GM12878 (cell line): ENCODE results near the gene CNTNAP2. TPM values are rescaled to one million over a fixed set of nuclear protein-coding genes. Genes with fewer than 3 reads are reported as not detected.

Experiments
- ATAC-seq: fragments of 200-7000 bp; cut with Tn5 transposase; 3 replicates; pipeline ENCODE4 v1.9.1; 2020; ENCODE audit warnings: mild to moderate bottlenecking, moderate library complexity
- BruUV-seq: library from RNA; stranded (reverse); fragments of 400-500 nt; replicated peaks from 2 replicates; lab custom pipeline; 2021; lab: Mats Ljungman, UMichigan
- CTCF ChIA-PET: fragments of 300-600 bp; sonication (Branson Sonifier 250); formaldehyde crosslinking; extraction: SDS; loops from one replicate; lab custom pipeline; 2021; ENCODE audit warnings: inconsistent platforms; lab: Yijun Ruan, JAX
- POLR2A ChIA-PET: fragments of 350-600 bp; formaldehyde crosslinking; extraction: SDS; loops from one replicate; lab custom pipeline; 2021; ENCODE audit warnings: inconsistent platforms; lab: Charles Lee
- RAD21 ChIA-PET: fragments of 300-600 bp; sonication (Branson Sonifier 250); formaldehyde crosslinking; loops from one replicate; lab custom pipeline; 2023; ENCODE audit warnings: antibody characterized with exemption; ENCODE audit not compliant: unreplicated experiment; lab: Charles Lee
- SMC1A ChIA-PET: fragments of 300-600 bp; sonication (Branson Sonifier 250); formaldehyde crosslinking; loops from one replicate; lab custom pipeline; 2023; ENCODE audit not compliant: unreplicated experiment, uncharacterized antibody; lab: Charles Lee
- DNase-seq: peaks from one replicate; pipeline ENCODE4 v3.0.0-alpha.2; 2011; ENCODE audit warnings: low read depth, low spot score
- FAIRE-seq: peaks from 3 replicates; lab custom pipeline; 2011; peaks lifted over from hg19 to GRCh38; lab: Jason Lieb, UNC
- H2AFZ ChIP-seq: 2 replicates; pipeline ENCODE4 v1.6.0; 2011; ENCODE audit warnings: low read depth, low read length, control low read depth; ENCODE audit not compliant: control insufficient read depth
- H3K27ac ChIP-seq: 2 replicates; pipeline ENCODE4 v1.5.1; 2011; ENCODE audit warnings: control low read depth; ENCODE audit not compliant: control insufficient read depth, insufficient read depth
- H3K27me3 ChIP-seq, 2 experiments: replicated peaks in 1 of 2; 2 replicates each; pipeline versions ENCODE4 v1.6.0 to v1.6.1; 2011; ENCODE audit warnings: low read length in 1 of 2; ENCODE audit not compliant: control insufficient read depth in 2 of 2, insufficient read depth in 2 of 2
- H3K36me3 ChIP-seq, 2 experiments: 2 replicates each; pipeline ENCODE4 v1.5.1; 2011; ENCODE audit warnings: low read length in 1 of 2; ENCODE audit not compliant: control insufficient read depth in 2 of 2, insufficient read depth in 2 of 2
- H3K4me1 ChIP-seq: 2 replicates; pipeline ENCODE4 v1.6.1; 2011; ENCODE audit warnings: mild to moderate bottlenecking, low read length, moderate library complexity, mixed read lengths; ENCODE audit not compliant: control insufficient read depth, insufficient read depth
- H3K4me2 ChIP-seq: 2 replicates; pipeline ENCODE4 v1.6.0; 2011; ENCODE audit warnings: control low read depth; ENCODE audit not compliant: control insufficient read depth, insufficient read depth
- H3K4me3 ChIP-seq: fragments of 200-600 bp; sonication (generic); 2 replicates; pipeline ENCODE4 v1.5.1; 2016
- H3K79me2 ChIP-seq: 2 replicates; pipeline ENCODE4 v1.6.0; 2011; ENCODE audit warnings: low read length; ENCODE audit not compliant: control insufficient read depth, insufficient read depth
- H3K9ac ChIP-seq: 2 replicates; pipeline ENCODE4 v1.8.0; 2011; ENCODE audit warnings: low read length, control low read depth, mixed read lengths; ENCODE audit not compliant: control insufficient read depth, insufficient read depth
- H3K9me3 ChIP-seq: replicated peaks from 3 replicates; pipeline ENCODE4 v1.5.1; 2011; ENCODE audit warnings: mild to moderate bottlenecking, low read length; ENCODE audit not compliant: control insufficient read depth, insufficient read depth
- H4K20me1 ChIP-seq: 2 replicates; pipeline ENCODE4 v1.6.0; 2011; ENCODE audit not compliant: control insufficient read depth, insufficient read depth
- EED ChIP-seq: sonication (generic); IDR thresholded peaks from 2 replicates; pipeline ENCODE4 v1.6.1; 2016; ENCODE audit warnings: antibody characterized with exemption, low read depth
- RCOR1 ChIP-seq: conservative IDR thresholded peaks from 2 replicates; pipeline ENCODE4 v1.6.1; 2012; ENCODE audit warnings: low read depth, low read length, improper control_type of control experiment
- ZZZ3 ChIP-seq: IDR thresholded peaks from 2 replicates; pipeline ENCODE4 v1.6.1; 2011; ENCODE audit warnings: low read depth; ENCODE audit not compliant: control insufficient read depth, insufficient read length
- WGBS: methylation state at CpG from one replicate; pipeline ENCODE4 v1.1.6; 2016; ENCODE audit warnings: low lambda C conversion rate; ENCODE audit not compliant: insufficient replicate concordance, insufficient coverage; ENCODE audit errors: missing lambda C conversion rate; 5-methylcytosine and 5-hydroxymethylcytosine counted together
- in situ Hi-C: fragments of 300-500 bp; cut with MboI; formaldehyde crosslinking; loops from 9 replicates; pipeline ENCODE4 v1.14.3; 2018; ENCODE audit warnings: mixed read lengths
- intact Hi-C: fragments of 100-400 bp; cut with micrococcal nuclease; formaldehyde crosslinking; loops from one replicate; pipeline ENCODE4 v1.14.2; 2022; ENCODE audit not compliant: unreplicated experiment
- polyA plus RNA-seq, 11 experiments: library from polyadenylated mRNA; depleted of rRNA in 4 of 11; unstranded in 6 of 11; stranded (reverse) in 5 of 11; fragments of >200 nt; fragmentation: Nextera tagmentation in 4 of 11; fragmentation: Illumina TruSeq in 1 of 11; extraction: Ambion mirVana in 4 of 11; extraction: Trizol in 1 of 11; gene quantifications; 1 replicate in 1 of 11; 2 replicates in 10 of 11; pipeline versions ENCODE4 v1.2.1 to v1.2.3, GENCODE V29; 2011 to 2016; ENCODE audit warnings: inconsistent platforms in 2 of 11, missing spikeins in 2 of 11, low read depth in 1 of 11
- total RNA-seq, 4 experiments: library from RNA; depleted of rRNA in 3 of 4; stranded (reverse); fragments of >200 nt in 3 of 4; fragmentation: Illumina TruSeq in 1 of 4; extraction: Trizol in 1 of 4; gene quantifications; 2 replicates each; pipeline versions ENCODE4 v1.2.1 to v1.2.3, GENCODE V29; 2013 to 2021
- TF ChIP-seq, protein P1 (sequence below): IDR thresholded peaks from 2 replicates; pipeline ENCODE4 v1.6.1; 2012; ENCODE audit warnings: low read depth, low read length, improper control_type of control experiment
- TF ChIP-seq, protein P2 (sequence below): fragments of 450-650 bp; IDR thresholded peaks from 2 replicates; pipeline ENCODE4 v1.6.1; 2017; ENCODE audit warnings: mild to moderate bottlenecking, low read depth, inconsistent platforms; ENCODE audit not compliant: poor library complexity, severe bottlenecking
- TF ChIP-seq, protein P3 (sequence below): fragments of 450-650 bp; IDR thresholded peaks from 2 replicates; pipeline ENCODE4 v1.6.1; 2017; ENCODE audit warnings: mild to moderate bottlenecking, moderate library complexity

CNTNAP2 gene
- total and polyA plus RNA-seq, 10 of the 15 experiments (the other 5 are each of a cell fraction or from before 2014, with no cell fraction given) = 0.03 to 0.08 (median 0.03) TPM; not detected in 7

DNA sequence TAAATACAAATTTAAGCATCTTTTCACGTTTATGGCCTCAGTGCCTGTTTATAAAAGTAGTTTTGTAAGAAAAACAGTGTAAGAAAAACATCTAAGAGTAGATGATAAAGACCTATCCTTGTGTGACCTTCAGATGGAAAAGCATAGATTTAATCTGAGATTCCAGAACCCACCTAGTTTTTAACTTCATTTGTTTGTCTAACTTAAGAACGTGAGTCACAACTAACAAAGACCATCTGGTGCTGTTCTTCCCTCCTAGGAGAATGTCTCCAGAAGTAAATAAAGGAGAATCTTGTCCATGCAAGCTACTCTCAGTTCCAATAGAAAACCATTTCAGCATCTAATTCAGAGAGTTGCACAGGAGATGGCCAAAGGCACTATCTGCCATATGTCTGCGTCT lies 2208.6 kb downstream of the CNTNAP2 start (continued):
- TF ChIP-seq, protein P1, sequence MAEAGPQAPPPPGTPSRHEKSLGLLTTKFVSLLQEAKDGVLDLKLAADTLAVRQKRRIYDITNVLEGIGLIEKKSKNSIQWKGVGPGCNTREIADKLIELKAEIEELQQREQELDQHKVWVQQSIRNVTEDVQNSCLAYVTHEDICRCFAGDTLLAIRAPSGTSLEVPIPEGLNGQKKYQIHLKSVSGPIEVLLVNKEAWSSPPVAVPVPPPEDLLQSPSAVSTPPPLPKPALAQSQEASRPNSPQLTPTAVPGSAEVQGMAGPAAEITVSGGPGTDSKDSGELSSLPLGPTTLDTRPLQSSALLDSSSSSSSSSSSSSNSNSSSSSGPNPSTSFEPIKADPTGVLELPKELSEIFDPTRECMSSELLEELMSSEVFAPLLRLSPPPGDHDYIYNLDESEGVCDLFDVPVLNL = no peak
- TF ChIP-seq ZZZ3 = no peak
- TF ChIP-seq, protein P2, sequence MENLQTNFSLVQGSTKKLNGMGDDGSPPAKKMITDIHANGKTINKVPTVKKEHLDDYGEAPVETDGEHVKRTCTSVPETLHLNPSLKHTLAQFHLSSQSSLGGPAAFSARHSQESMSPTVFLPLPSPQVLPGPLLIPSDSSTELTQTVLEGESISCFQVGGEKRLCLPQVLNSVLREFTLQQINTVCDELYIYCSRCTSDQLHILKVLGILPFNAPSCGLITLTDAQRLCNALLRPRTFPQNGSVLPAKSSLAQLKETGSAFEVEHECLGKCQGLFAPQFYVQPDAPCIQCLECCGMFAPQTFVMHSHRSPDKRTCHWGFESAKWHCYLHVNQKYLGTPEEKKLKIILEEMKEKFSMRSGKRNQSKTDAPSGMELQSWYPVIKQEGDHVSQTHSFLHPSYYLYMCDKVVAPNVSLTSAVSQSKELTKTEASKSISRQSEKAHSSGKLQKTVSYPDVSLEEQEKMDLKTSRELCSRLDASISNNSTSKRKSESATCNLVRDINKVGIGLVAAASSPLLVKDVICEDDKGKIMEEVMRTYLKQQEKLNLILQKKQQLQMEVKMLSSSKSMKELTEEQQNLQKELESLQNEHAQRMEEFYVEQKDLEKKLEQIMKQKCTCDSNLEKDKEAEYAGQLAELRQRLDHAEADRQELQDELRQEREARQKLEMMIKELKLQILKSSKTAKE = no peak
- TF ChIP-seq, protein P3, sequence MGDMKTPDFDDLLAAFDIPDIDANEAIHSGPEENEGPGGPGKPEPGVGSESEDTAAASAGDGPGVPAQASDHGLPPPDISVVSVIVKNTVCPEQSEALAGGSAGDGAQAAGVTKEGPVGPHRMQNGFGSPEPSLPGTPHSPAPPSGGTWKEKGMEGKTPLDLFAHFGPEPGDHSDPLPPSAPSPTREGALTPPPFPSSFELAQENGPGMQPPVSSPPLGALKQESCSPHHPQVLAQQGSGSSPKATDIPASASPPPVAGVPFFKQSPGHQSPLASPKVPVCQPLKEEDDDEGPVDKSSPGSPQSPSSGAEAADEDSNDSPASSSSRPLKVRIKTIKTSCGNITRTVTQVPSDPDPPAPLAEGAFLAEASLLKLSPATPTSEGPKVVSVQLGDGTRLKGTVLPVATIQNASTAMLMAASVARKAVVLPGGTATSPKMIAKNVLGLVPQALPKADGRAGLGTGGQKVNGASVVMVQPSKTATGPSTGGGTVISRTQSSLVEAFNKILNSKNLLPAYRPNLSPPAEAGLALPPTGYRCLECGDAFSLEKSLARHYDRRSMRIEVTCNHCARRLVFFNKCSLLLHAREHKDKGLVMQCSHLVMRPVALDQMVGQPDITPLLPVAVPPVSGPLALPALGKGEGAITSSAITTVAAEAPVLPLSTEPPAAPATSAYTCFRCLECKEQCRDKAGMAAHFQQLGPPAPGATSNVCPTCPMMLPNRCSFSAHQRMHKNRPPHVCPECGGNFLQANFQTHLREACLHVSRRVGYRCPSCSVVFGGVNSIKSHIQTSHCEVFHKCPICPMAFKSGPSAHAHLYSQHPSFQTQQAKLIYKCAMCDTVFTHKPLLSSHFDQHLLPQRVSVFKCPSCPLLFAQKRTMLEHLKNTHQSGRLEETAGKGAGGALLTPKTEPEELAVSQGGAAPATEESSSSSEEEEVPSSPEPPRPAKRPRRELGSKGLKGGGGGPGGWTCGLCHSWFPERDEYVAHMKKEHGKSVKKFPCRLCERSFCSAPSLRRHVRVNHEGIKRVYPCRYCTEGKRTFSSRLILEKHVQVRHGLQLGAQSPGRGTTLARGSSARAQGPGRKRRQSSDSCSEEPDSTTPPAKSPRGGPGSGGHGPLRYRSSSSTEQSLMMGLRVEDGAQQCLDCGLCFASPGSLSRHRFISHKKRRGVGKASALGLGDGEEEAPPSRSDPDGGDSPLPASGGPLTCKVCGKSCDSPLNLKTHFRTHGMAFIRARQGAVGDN = no peak

DNA sequence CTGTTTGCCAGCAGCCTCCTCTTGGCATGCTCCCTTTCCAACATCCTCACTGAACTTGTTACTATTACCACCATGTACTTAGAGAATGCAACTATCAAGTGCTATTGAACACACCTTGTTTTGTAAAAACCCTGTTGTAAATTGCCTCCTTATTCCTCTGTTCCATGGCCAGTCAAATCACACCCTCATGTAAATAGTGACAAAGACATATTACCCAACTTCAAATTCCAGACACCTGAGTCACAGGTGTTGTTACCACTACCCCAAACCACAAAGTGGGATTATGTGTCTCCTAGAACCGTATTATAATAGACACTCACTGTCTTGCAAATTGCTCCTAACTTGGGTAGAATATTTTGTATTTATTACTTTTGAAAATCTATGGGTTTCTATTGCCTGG lies 2210.8 kb downstream of the CNTNAP2 start:
- in situ Hi-C loops = no loop called here
- no peaks in the 10 kb centered on the region; the same call in 2 of the 3 replicates for H3K9me3 ChIP-seq
- no peak overlapping the region for H2AFZ ChIP-seq
- intact Hi-C loops = no loop called here
- CTCF ChIA-PET = no interaction called here
- no peaks in the 10 kb centered on the region for H4K20me1 ChIP-seq
- ATAC-seq (no peak), DNase-seq (no peak), FAIRE-seq (no peak)
- SMC1A ChIA-PET = no interaction called here
- no peak for TF ChIP-seq EED
- no peak for TF ChIP-seq RCOR1
- H3K27ac ChIP-seq = no peak overlapping the region
- H3K4me1 ChIP-seq = no peaks in the 10 kb centered on the region
- H3K9ac ChIP-seq = no peak overlapping the region
- H3K4me2 ChIP-seq = no peak overlapping the region
- no peaks in the 10 kb centered on the region for H3K36me3 ChIP-seq
- no peak overlapping the region for H3K4me3 ChIP-seq
- RAD21 ChIA-PET = no interaction called here
- no peaks in the 10 kb centered on the region for H3K27me3 ChIP-seq
- BruUV-seq = no TSS peak
- 5% methylated on average over 1 of the region's 1 CpG for WGBS
- POLR2A ChIA-PET = no interaction called here
- no peaks in the 10 kb centered on the region for H3K79me2 ChIP-seq
